Stimulated activated naive B cell treated with anti-CD40 and anti-IgM and Interleukin-4, amounts not matched to agents 10 μg/mL and 1 μg/mL and 100 μg/mL, for 72 hours (primary cell): ENCODE measurements around the gene TFAP2B.
A peak's percentile ranks its signal among the peaks of the same experiment; 100 is the strongest.

Experiments
- ATAC-seq, 2 donors: fragments of 150-1000 bp; cut with Tn5 transposase; replicated peaks; 2 replicates each; pipeline ENCODE4 v1.10.0; 2021; ENCODE audit warnings: moderate library complexity in 1 of 2
- DNase-seq: peaks from one replicate; pipeline ENCODE4 v3.0.0; 2021
- H3K27ac Mint-ChIP-seq: one replicate; pipeline ENCODE4 v1.8.0; 2022; ENCODE audit warnings: mild to moderate bottlenecking, mixed read lengths
- H3K27me3 Mint-ChIP-seq, 2 donors: one replicate each; pipeline ENCODE4 v1.8.0; 2022; ENCODE audit warnings: mixed read lengths in 2 of 2
- H3K36me3 Mint-ChIP-seq, 2 donors: one replicate each; pipeline ENCODE4 v1.8.0; 2022; ENCODE audit warnings: mixed read lengths in 2 of 2, mild to moderate bottlenecking in 1 of 2
- H3K4me1 Mint-ChIP-seq, 2 donors: one replicate each; pipeline ENCODE4 v1.8.0; 2022; ENCODE audit warnings: mixed read lengths in 2 of 2, mild to moderate bottlenecking in 1 of 2
- H3K4me3 Mint-ChIP-seq, 2 donors: one replicate each; pipeline ENCODE4 v1.8.0; 2022; ENCODE audit warnings: mild to moderate bottlenecking in 2 of 2, mixed read lengths in 2 of 2, moderate library complexity in 1 of 2
- H3K9me3 Mint-ChIP-seq, 2 donors: one replicate each; pipeline ENCODE4 v1.8.0; 2022; ENCODE audit warnings: mixed read lengths in 2 of 2, mild to moderate bottlenecking in 1 of 2

The TFAP2B gene

GRCh38 chr6:50848989-50849795 lies 30.5 kb downstream of the TFAP2B start:
- Mint-ChIP-seq H3K27ac (no peak overlapping the region), H3K9me3 (peaks cover 2 to 4% of the 10 kb centered on the region in 2 donors), H3K27me3 (peaks cover 76 to 88% of the 10 kb centered on the region in 2 donors), H3K36me3 (no peaks in the 10 kb centered on the region), H3K4me1 (peaks cover 0 to 5% of the 10 kb centered on the region in 2 donors), H3K4me3 (no peak overlapping the region)
- ATAC-seq (no peak), DNase-seq (no peak)

GRCh38 chr6:50849796-50850180 lies 31.1 kb downstream of the TFAP2B start:
- peaks cover 0 to 5% of the 10 kb centered on the region in 2 donors for H3K4me1 Mint-ChIP-seq
- no peak overlapping the region for H3K27ac Mint-ChIP-seq
- no peaks in the 10 kb centered on the region for H3K36me3 Mint-ChIP-seq
- H3K4me3 Mint-ChIP-seq, result no peak overlapping the region
- H3K9me3 Mint-ChIP-seq, result peaks cover 2 to 4% of the 10 kb centered on the region in 2 donors
- ATAC-seq (no peak), DNase-seq (no peak)
- H3K27me3 Mint-ChIP-seq, result peaks cover 70 to 86% of the 10 kb centered on the region in 2 donors

DNA sequence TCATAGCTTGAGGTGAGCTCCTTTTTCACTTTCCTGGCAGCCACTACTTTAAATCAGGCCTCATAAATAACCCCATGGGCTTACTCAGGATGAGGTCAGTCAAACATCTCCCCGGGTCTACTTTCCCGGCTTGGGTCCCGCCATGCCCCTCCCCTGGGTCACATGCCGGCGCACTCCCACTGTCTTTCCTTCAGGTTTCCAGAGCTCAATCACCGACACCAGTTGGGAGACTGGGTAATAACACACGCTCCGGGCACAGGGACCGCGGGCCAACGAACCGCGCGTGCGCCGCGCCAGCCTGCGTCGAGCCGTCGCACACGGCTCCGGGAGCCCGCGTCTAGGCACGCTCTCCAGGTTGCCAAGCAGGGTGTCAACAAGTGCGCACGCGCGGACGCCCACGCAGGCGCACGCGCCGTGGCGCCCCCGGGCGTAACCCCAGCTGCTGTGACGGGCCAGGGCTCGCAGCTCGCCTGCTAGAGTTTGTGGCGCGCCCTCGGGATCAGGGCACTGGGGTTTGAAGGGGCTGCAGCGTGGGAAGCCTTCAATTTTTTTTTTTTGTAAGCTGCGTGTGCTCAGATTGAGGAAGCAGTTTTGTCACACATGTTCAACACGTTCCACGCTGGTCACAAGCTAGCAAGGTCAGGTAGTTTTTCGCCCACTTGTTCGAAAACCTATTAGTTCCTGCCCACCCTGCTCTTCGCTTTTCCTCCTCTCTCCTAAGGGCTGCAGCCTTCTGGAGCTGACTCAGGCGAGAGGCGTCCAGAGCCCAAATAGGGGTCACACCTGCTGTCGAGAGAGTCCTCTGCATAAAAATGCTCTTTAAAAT lies 31.8 kb downstream of the TFAP2B start:
- H3K27me3 Mint-ChIP-seq, result peaks cover 66 to 81% of the 10 kb centered on the region in 2 donors
- H3K9me3 Mint-ChIP-seq, result peaks cover 1 to 4% of the 10 kb centered on the region in 2 donors
- ATAC-seq, result no peak

DNA sequence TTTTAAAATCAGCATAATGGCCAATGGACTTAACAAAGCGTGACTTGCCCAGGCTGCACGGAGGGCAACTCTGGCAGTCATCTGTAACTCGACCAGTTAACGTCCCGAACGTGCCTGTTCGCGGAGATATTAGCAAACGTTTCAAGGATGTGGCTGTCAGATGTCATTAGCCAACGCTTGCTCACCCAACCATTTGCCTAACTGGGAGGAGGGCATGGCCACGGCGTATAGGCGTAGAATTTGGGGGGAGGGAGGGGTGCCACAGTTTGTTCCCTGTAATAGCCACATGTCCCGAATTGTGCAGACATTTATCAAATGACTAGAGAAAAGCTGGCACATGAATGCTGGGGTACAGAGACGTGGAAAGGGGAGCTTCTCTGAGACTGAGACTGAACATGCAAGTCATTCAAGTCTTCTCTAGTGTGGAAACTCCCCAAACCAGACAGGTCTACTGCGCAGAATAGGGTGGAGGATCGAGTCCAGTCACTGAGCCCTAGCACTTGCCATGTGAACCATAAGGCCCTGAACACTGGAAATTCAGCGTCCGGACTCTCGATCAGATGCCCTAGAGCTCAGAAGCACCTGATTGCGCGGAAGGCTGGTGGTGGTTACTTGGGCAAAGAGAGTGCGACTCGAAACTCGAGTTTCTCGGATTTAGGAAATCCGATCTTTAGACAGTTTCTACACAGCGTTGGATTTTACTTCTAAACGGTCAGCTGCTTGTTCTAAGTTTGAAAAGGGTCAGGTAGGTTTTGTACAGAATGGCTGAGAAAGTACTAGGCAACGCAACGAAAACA lies 32.6 kb downstream of the TFAP2B start:
- Mint-ChIP-seq H3K36me3 (no peaks in the 10 kb centered on the region), H3K9me3 (peaks cover 0 to 4% of the 10 kb centered on the region in 2 donors), H3K27ac (no peak overlapping the region), H3K4me1 (peaks cover 0 to 5% of the 10 kb centered on the region in 2 donors), H3K27me3 (peaks cover 60 to 73% of the 10 kb centered on the region in 2 donors), H3K4me3 (no peak overlapping the region)
- DNase-seq (no peak), ATAC-seq (no peak)

More for the DNA sequence above, 31.8 kb downstream of the TFAP2B start:
- no peak for DNase-seq
- H3K4me1 Mint-ChIP-seq, result peaks cover 0 to 5% of the 10 kb centered on the region in 2 donors
- peak overlapping the region; percentile 56 for H3K27ac Mint-ChIP-seq
- H3K36me3 Mint-ChIP-seq, result no peaks in the 10 kb centered on the region
- H3K4me3 Mint-ChIP-seq, result peak overlapping the region in 1 of 2 donors; percentile 43

- peaks cover 0 to 5% of the 10 kb centered on the region in 2 donors for H3K4me1 Mint-ChIP-seq
- peaks cover 40 to 52% of the 10 kb centered on the region in 2 donors for H3K27me3 Mint-ChIP-seq
- H3K27ac Mint-ChIP-seq, result no peak overlapping the region
- no peak overlapping the region for H3K4me3 Mint-ChIP-seq
- DNase-seq, result no peak
- H3K36me3 Mint-ChIP-seq, result no peaks in the 10 kb centered on the region
- peaks cover 0 to 2% of the 10 kb centered on the region in 2 donors for H3K9me3 Mint-ChIP-seq
- ATAC-seq, result no peak
These were observed 35.3 kb downstream of the TFAP2B start for GRCh38 chr6:50853939-50854338.

- peaks cover 0 to 3% of the 10 kb centered on the region in 2 donors for H3K9me3 Mint-ChIP-seq
- no peaks in the 10 kb centered on the region for H3K4me1 Mint-ChIP-seq
- DNase-seq, result no peak
- no peak overlapping the region for H3K4me3 Mint-ChIP-seq
- H3K27me3 Mint-ChIP-seq, result no peaks in the 10 kb centered on the region
- H3K27ac Mint-ChIP-seq, result no peak overlapping the region
- H3K36me3 Mint-ChIP-seq, result no peaks in the 10 kb centered on the region
- no peak for ATAC-seq
These were observed 43.0 kb downstream of the TFAP2B start for GRCh38 chr6:50861692-50862091.

- DNase-seq (no peak), ATAC-seq (no peak)
- no peaks in the 10 kb centered on the region for H3K36me3 Mint-ChIP-seq
- H3K9me3 Mint-ChIP-seq, result peaks cover 0 to 3% of the 10 kb centered on the region in 2 donors
- no peak overlapping the region for H3K27ac Mint-ChIP-seq
- no peak overlapping the region for H3K4me3 Mint-ChIP-seq
- H3K27me3 Mint-ChIP-seq, result no peaks in the 10 kb centered on the region
- H3K4me1 Mint-ChIP-seq, result no peaks in the 10 kb centered on the region
These were observed 43.5 kb downstream of the TFAP2B start for GRCh38 chr6:50862176-50862575.

- Mint-ChIP-seq H3K27ac (no peak overlapping the region), H3K4me3 (no peak overlapping the region), H3K4me1 (no peaks in the 10 kb centered on the region), H3K36me3 (no peaks in the 10 kb centered on the region), H3K27me3 (no peaks in the 10 kb centered on the region), H3K9me3 (no peaks in the 10 kb centered on the region)
- ATAC-seq (no peak), DNase-seq (no peak)
These were observed 45.9 kb downstream of the TFAP2B start for GRCh38 chr6:50864601-50865000.

DNA sequence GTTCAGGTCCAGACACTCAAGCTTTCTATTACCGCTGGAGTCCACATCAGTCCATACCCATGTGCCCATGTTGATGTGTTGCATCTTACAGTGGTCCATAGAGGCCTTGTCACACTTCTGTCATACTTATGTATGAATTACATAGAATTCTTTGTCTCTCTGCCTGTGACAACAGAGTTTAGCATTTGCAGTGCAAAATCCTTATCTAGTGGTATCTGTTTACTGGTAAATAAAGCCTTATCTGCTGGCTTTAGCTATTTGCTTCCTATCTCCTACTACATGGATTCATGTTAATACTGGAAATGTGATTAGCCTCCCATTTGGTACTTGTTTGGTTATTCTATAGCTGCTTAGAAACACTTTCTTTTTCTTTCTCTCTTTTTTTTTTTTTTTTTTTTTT lies 49.8 kb downstream of the TFAP2B start:
- H3K9me3 Mint-ChIP-seq, result no peaks in the 10 kb centered on the region
- no peak for DNase-seq
- no peaks in the 10 kb centered on the region for H3K27me3 Mint-ChIP-seq
- H3K36me3 Mint-ChIP-seq, result no peaks in the 10 kb centered on the region
- H3K4me1 Mint-ChIP-seq, result no peaks in the 10 kb centered on the region
- H3K27ac Mint-ChIP-seq, result no peak overlapping the region
- no peak for ATAC-seq
- H3K4me3 Mint-ChIP-seq, result no peak overlapping the region

DNA sequence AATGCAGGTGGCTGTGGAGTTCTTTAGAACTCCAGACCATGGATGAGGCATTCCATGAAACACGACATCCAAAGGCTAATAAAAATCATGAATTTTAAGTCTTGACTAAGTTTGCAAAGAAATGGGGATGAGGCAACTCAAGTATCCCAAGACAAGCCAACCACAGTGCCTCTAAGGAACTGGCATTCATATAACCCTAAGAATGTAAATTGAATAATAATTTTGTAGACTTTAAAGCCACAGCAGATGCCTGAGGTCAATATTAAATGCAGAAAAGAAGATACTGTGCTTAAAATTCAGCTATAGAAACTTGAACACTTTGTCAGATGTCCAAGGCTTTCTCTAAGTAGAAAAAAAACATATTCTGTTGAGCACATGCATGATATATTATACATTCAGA lies 54.5 kb downstream of the TFAP2B start:
- ATAC-seq, result no peak
- Mint-ChIP-seq H3K27me3 (no peaks in the 10 kb centered on the region), H3K4me3 (no peak overlapping the region), H3K4me1 (no peaks in the 10 kb centered on the region), H3K9me3 (no peaks in the 10 kb centered on the region), H3K36me3 (no peaks in the 10 kb centered on the region), H3K27ac (no peak overlapping the region)
- DNase-seq, result no peak

GRCh38 chr6:50884364-50884763 lies 65.7 kb downstream of the TFAP2B start:
- Mint-ChIP-seq H3K36me3 (no peaks in the 10 kb centered on the region), H3K4me3 (no peak overlapping the region), H3K4me1 (no peaks in the 10 kb centered on the region), H3K27ac (no peak overlapping the region), H3K27me3 (no peaks in the 10 kb centered on the region), H3K9me3 (peaks cover 0 to 1% of the 10 kb centered on the region in 2 donors)
- DNase-seq, result no peak
- ATAC-seq, result no peak

- no peak for ATAC-seq
- H3K4me3 Mint-ChIP-seq, result no peak overlapping the region
- H3K9me3 Mint-ChIP-seq, result peaks cover 0 to 1% of the 10 kb centered on the region in 2 donors
- H3K4me1 Mint-ChIP-seq, result no peaks in the 10 kb centered on the region
- H3K27me3 Mint-ChIP-seq, result no peaks in the 10 kb centered on the region
- no peaks in the 10 kb centered on the region for H3K36me3 Mint-ChIP-seq
- no peak overlapping the region for H3K27ac Mint-ChIP-seq
- no peak for DNase-seq
These were observed 68.4 kb downstream of the TFAP2B start for GRCh38 chr6:50887112-50887511.

DNA sequence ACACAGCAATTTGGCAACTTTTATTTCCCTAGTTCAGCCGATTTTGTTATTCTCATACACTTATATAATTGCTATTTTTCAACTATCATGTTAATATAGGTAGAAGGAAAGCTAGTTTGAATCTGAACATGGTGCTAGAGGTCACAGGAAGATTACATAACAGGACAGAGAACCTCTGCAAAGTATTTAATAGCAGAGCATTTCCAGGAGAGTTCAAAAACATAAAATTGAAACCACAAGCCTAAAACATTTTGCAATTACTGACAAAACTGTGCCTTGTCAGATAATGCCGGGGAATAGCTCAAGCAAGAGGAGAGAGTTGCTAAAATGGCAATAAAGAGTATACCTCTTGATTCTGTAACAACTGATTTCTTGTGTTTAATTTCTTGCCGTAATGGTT lies 70.8 kb downstream of the TFAP2B start:
- H3K27ac Mint-ChIP-seq, result no peak overlapping the region
- no peak overlapping the region for H3K4me3 Mint-ChIP-seq
- no peaks in the 10 kb centered on the region for H3K36me3 Mint-ChIP-seq
- H3K27me3 Mint-ChIP-seq, result no peaks in the 10 kb centered on the region
- no peak for ATAC-seq
- no peak for DNase-seq
- no peaks in the 10 kb centered on the region for H3K4me1 Mint-ChIP-seq
- H3K9me3 Mint-ChIP-seq, result peaks cover 0 to 1% of the 10 kb centered on the region in 2 donors

DNA sequence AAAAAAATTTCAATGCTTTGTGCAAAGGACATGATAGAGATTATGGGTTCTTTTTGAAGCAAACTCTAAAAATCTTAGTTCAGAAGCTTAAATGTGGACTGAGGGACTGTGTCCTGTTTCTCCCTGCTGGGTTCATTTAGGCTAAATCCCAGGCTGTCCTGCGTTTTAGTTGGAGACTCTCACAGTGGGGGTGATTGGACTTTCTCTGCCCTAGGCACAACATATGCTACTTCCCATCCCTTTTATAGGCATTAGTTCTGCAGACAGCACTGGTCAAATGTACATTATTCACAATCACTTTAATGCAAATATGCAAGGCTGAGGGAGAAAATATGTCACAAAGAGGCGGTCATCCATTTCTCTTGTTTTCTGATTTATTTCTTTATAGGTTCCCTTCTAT lies 71.3 kb downstream of the TFAP2B start:
- Mint-ChIP-seq H3K27me3 (no peaks in the 10 kb centered on the region), H3K36me3 (no peaks in the 10 kb centered on the region), H3K4me3 (no peak overlapping the region), H3K27ac (no peak overlapping the region), H3K4me1 (no peaks in the 10 kb centered on the region), H3K9me3 (peaks cover 0 to 1% of the 10 kb centered on the region in 2 donors)
- no peak for ATAC-seq
- no peak for DNase-seq
